Lower lobe of right lung (tissue), 2 donors: Measurements from ENCODE around the gene MLST8. TPM values are rescaled to one million over a fixed set of nuclear protein-coding genes. Genes with fewer than 3 reads are reported as not detected.
A peak's percentile ranks its signal among the peaks of the same experiment; 100 is the strongest.

Source experiments
- ATAC-seq, 2 donors: fragments of 200-7000 bp; cut with Tn5 transposase; one replicate each; pipeline ENCODE4 v1.9.1; 2020 to 2022; ENCODE audit warnings: mild to moderate bottlenecking in 2 of 2, moderate library complexity in 2 of 2
- DNase-seq: peaks from one replicate; pipeline ENCODE4 v3.0.0-alpha.2; 2020
- H3K27ac ChIP-seq: fragments of 200-600 bp; one replicate; pipeline ENCODE4 v1.8.0; 2022
- H3K27me3 ChIP-seq: fragments of 200-600 bp; one replicate; pipeline ENCODE4 v1.8.0; 2022; ENCODE audit warnings: low read depth
- H3K36me3 ChIP-seq: fragments of 200-600 bp; one replicate; pipeline ENCODE4 v1.8.0; 2022; ENCODE audit warnings: mild to moderate bottlenecking
- H3K4me1 ChIP-seq: fragments of 200-600 bp; one replicate; pipeline ENCODE4 v1.8.0; 2022
- H3K4me3 ChIP-seq: fragments of 200-600 bp; one replicate; pipeline ENCODE4 v1.8.0; 2022; ENCODE audit warnings: mild to moderate bottlenecking
- H3K9me3 ChIP-seq: fragments of 200-600 bp; one replicate; pipeline ENCODE4 v1.8.0; 2022
- intact Hi-C: fragments of 100-400 bp; cut with DNase I; formaldehyde crosslinking; loops from one replicate; pipeline ENCODE4 v1.11.0; 2022
- total RNA-seq: library from RNA; stranded (reverse); fragmentation: NEBNext Ultra II Directional; extraction: Animal tissue kit (Norgen Biotek cat#: 25700); gene quantifications from one replicate; pipeline ENCODE4 v1.2.1, GENCODE V29; 2021
- TF ChIP-seq, protein P1 (sequence below): fragments of 200-600 bp; IDR thresholded peaks from one replicate; pipeline ENCODE4 v1.8.0; 2022; ENCODE audit warnings: antibody characterized with exemption, mild to moderate bottlenecking
- donor health status: DM: no; HTN: yes; CAD: no; lungs with severe emphysema.

The MLST8 gene
- total RNA-seq, 1 donor from 2014 or later = 26.6 TPM

DNA sequence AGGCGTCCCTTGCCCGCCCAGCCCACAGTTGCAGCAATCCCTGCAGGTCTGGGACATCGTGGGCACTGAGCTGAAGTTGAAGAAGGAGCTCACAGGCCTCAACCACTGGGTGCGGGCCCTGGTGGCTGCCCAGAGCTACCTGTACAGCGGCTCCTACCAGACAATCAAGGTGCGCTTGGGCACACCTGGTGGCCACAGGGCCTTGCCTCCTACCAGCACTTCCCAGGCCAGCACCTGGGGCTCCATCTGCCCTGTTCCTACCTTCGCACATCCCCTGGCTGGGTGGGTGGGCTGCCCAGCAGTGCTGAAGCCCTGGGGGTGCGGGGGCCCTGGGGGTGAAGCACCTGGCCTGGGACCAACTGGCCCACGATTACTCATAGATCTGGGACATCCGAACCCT is 29.8 kb upstream of the MLST8 start:
- Histone ChIP-seq H3K4me1 (no peaks in the 10 kb centered on the region), H3K27ac (no peak overlapping the region), H3K27me3 (no peaks in the 10 kb centered on the region), H3K9me3 (no peaks in the 10 kb centered on the region), H3K36me3 (peaks cover 73% of the 10 kb centered on the region), H3K4me3 (no peak overlapping the region)
- TF ChIP-seq, protein P1, sequence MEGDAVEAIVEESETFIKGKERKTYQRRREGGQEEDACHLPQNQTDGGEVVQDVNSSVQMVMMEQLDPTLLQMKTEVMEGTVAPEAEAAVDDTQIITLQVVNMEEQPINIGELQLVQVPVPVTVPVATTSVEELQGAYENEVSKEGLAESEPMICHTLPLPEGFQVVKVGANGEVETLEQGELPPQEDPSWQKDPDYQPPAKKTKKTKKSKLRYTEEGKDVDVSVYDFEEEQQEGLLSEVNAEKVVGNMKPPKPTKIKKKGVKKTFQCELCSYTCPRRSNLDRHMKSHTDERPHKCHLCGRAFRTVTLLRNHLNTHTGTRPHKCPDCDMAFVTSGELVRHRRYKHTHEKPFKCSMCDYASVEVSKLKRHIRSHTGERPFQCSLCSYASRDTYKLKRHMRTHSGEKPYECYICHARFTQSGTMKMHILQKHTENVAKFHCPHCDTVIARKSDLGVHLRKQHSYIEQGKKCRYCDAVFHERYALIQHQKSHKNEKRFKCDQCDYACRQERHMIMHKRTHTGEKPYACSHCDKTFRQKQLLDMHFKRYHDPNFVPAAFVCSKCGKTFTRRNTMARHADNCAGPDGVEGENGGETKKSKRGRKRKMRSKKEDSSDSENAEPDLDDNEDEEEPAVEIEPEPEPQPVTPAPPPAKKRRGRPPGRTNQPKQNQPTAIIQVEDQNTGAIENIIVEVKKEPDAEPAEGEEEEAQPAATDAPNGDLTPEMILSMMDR = no peak
- intact Hi-C loops = no loop called here
- ATAC-seq = no peak
- DNase-seq = no peak

DNA sequence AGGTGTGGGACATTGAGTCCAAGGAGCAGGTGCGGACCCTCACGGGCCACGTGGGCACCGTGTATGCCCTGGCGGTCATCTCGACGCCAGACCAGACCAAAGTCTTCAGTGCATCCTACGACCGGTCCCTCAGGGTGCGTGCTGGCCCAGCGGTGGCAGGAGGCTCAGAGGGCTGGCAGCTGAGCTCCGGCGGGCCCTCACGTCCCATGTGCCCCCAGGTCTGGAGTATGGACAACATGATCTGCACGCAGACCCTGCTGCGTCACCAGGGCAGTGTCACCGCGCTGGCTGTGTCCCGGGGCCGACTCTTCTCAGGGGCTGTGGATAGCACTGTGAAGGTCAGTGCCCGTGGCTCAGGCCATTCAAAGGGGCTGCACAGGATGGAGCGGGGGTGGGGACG is 29.2 kb upstream of the MLST8 start:
- Histone ChIP-seq H3K9me3 (no peaks in the 10 kb centered on the region), H3K36me3 (peaks cover 71% of the 10 kb centered on the region), H3K4me1 (no peaks in the 10 kb centered on the region), H3K27me3 (no peaks in the 10 kb centered on the region), H3K4me3 (no peak overlapping the region), H3K27ac (no peak overlapping the region)
- TF ChIP-seq, protein P1 = no peak
- DNase-seq (no peak), ATAC-seq (no peak)
- intact Hi-C loops = no loop called here

DNA sequence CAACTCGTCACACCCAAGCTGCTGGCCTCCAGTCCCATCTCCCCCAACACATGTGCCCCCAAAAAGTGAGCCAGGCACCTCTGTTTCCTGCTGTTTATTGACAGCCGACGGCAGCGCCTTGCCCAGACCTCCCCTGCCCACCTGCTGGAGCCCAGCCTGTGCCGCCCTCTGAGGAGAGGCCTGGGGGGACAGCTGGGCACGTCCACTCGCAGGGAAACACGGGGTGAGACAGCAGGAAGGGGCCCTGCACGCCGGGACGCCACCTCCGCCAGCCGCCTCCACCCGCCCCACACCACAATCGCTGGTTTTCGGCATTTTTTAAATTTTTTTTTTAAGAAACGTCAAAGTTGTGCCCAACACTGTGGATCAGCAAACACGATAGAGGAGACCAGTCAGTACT is 28.2 kb upstream of the MLST8 start:
- Histone ChIP-seq H3K9me3 (no peaks in the 10 kb centered on the region), H3K4me3 (no peak overlapping the region), H3K36me3 (peaks cover 60% of the 10 kb centered on the region), H3K27ac (no peak overlapping the region), H3K4me1 (no peaks in the 10 kb centered on the region), H3K27me3 (no peaks in the 10 kb centered on the region)
- ATAC-seq (no peak), DNase-seq (no peak)
- TF ChIP-seq, protein P1 = no peak
- intact Hi-C loops = no loop called here

- Histone ChIP-seq H3K27ac (no peak overlapping the region), H3K36me3 (peaks cover 56% of the 10 kb centered on the region), H3K4me1 (no peaks in the 10 kb centered on the region), H3K4me3 (no peak overlapping the region), H3K9me3 (no peaks in the 10 kb centered on the region), H3K27me3 (no peaks in the 10 kb centered on the region)
- intact Hi-C loops = no loop called here
- TF ChIP-seq, protein P1 = no peak
- DNase-seq (no peak), ATAC-seq (no peak)
These were observed 27.7 kb upstream of the MLST8 start for GRCh38 chr16:2177561-2177960.

GRCh38 chr16:2178321-2179106 is 26.7 kb upstream of the MLST8 start:
- DNase-seq = no peak

More at GRCh38 chr16:2178321-2179106, 26.7 kb upstream of the MLST8 start:
- H3K27ac ChIP-seq = no peak overlapping the region
- TF ChIP-seq, protein P1 = no peak
- intact Hi-C loops = no loop called here
- H3K4me1 ChIP-seq = no peaks in the 10 kb centered on the region
- H3K27me3 ChIP-seq = no peaks in the 10 kb centered on the region
- H3K4me3 ChIP-seq = no peak overlapping the region
- H3K9me3 ChIP-seq = no peaks in the 10 kb centered on the region
- H3K36me3 ChIP-seq = peaks cover 47% of the 10 kb centered on the region
- peak in 1 of 2 donors; percentile 11 for ATAC-seq
